SH-SY5Y (cell line): ENCODE data around the gene TNPO3.

Experiments used
- GATA2 ChIP-seq: IDR thresholded peaks from 2 replicates; pipeline ENCODE4 v1.6.1; 2011; ENCODE audit warnings: mild to moderate bottlenecking, low read depth, low read length
- GATA3 ChIP-seq: IDR thresholded peaks from 2 replicates; pipeline ENCODE4 v1.6.1; 2011; ENCODE audit warnings: low read depth, mild to moderate bottlenecking, low read length, moderate library complexity

- TF ChIP-seq GATA3, result no peak
- TF ChIP-seq GATA2, result no peak
Observed at GRCh38 chr7:128997181-128997580, 57.7 kb downstream of the TNPO3 start.
